Activated CD8-positive, alpha-beta T cell treated with anti-CD3 and anti-CD28 coated beads for 36 hours (primary cell): ENCODE measurements around the gene RFC1. TPM values are rescaled to one million over a fixed set of nuclear protein-coding genes. Genes with fewer than 3 reads are reported as not detected.

Experiments
- ATAC-seq: fragments of 200-7000 bp; cut with Tn5 transposase; one replicate; pipeline ENCODE4 v1.10.0; 2021; ENCODE audit warnings: mild to moderate bottlenecking, moderate library complexity
- CTCF ChIA-PET: fragments of 350-600 bp; sonication (Branson Sonifier 250); formaldehyde crosslinking; loops from one replicate; lab custom pipeline; 2021; ENCODE audit warnings: antibody characterized with exemption; lab: Charles Lee
- POLR2A ChIA-PET: fragments of 350-600 bp; sonication (Branson Sonifier 250); formaldehyde crosslinking; loops from one replicate; lab custom pipeline; 2021; ENCODE audit warnings: antibody characterized with exemption; lab: Charles Lee
- DNase-seq: peaks from one replicate; pipeline ENCODE4 v3.0.0-alpha.2; 2020
- H3K27ac Mint-ChIP-seq: one replicate; pipeline ENCODE4 v1.8.0; 2021; ENCODE audit warnings: mild to moderate bottlenecking, mixed read lengths
- H3K27me3 Mint-ChIP-seq: one replicate; pipeline ENCODE4 v1.8.0; 2021; ENCODE audit warnings: mixed read lengths
- H3K36me3 Mint-ChIP-seq: one replicate; pipeline ENCODE4 v1.8.0; 2021; ENCODE audit warnings: low read depth, mixed read lengths
- H3K4me1 Mint-ChIP-seq: one replicate; pipeline ENCODE4 v1.8.0; 2021; ENCODE audit warnings: low read depth, mixed read lengths
- H3K4me3 Mint-ChIP-seq: one replicate; pipeline ENCODE4 v1.8.0; 2021; ENCODE audit warnings: mild to moderate bottlenecking, moderate library complexity, mixed read lengths
- H3K9me3 Mint-ChIP-seq: one replicate; pipeline ENCODE4 v1.8.0; 2021; ENCODE audit warnings: mixed read lengths
- CTCF ChIP-seq: fragments of 200-600 bp; IDR thresholded peaks from one replicate; pipeline ENCODE4 v1.8.0; 2022; ENCODE audit warnings: antibody characterized with exemption, mild to moderate bottlenecking
- intact Hi-C: fragments of 100-400 bp; cut with micrococcal nuclease; formaldehyde crosslinking; loops from one replicate; pipeline ENCODE4 v1.10.0; 2022
- total RNA-seq, 2 experiments: library from RNA; stranded (reverse); gene quantifications; one replicate each; pipeline ENCODE4 v1.2.3, GENCODE V29; 2021

The RFC1 gene
- total RNA-seq, 2 experiments from 2014 or later = 108 to 114 TPM

DNA sequence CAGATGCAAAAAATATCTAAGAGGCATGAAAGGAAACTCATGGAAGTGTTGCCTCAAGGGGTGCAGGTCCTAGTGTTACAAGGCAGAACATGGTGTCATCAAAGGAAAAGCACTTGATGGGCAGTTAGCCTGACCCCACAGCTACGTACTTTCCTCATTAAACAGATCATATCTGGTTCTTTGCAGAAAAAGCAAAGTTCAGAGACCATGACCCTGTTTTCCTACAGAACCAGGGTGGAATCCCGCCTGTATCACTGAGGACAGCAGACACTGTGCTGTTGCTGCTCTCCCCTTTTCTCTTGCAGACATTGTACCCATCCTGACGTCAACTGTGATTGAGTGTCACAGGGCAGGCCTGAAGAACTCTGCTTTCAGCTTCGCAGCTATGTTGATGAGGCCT is 91.7 kb downstream of the RFC1 start:
- DNase-seq (no peak), ATAC-seq (no peak)
- no peak overlapping the region for H3K27ac Mint-ChIP-seq
- H3K9me3 Mint-ChIP-seq = no peaks in the 10 kb centered on the region
- no peak for TF ChIP-seq CTCF
- peaks cover 20% of the 10 kb centered on the region for H3K36me3 Mint-ChIP-seq
- no peaks in the 10 kb centered on the region for H3K4me1 Mint-ChIP-seq
- intact Hi-C loops = no loop called here
- no peaks in the 10 kb centered on the region for H3K27me3 Mint-ChIP-seq
- POLR2A ChIA-PET = no interaction called here
- H3K4me3 Mint-ChIP-seq = no peak overlapping the region
- CTCF ChIA-PET = no interaction called here

DNA sequence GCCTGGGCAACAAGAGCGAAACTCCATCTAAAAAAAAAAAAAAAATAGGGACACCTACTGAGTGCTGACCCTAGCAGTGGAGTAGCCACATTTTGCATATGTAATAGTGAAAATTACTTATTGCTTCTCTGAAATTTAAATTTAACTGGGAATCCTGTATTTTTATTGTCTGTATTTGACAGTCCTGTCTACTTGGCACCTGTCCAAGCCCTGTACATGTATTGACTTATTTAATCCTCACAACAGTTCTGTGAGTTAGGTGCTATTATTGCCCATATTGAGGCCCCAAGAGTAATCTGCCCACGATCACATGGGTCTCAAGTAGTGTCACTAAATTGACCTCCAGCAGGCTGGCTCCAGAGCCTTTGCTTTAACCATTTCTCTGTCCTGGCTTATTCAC is 102.3 kb downstream of the RFC1 start:
- CTCF ChIA-PET = no interaction called here

GRCh38 chr4:39259571-39260330 is 106.4 kb downstream of the RFC1 start:
- POLR2A ChIA-PET = no interaction called here
- H3K4me1 Mint-ChIP-seq = no peaks in the 10 kb centered on the region

More for the DNA sequence above, 102.3 kb downstream of the RFC1 start:
- intact Hi-C loops = no loop called here
- DNase-seq (no peak), ATAC-seq (no peak)
- Mint-ChIP-seq H3K4me1 (no peaks in the 10 kb centered on the region), H3K27ac (no peak overlapping the region), H3K36me3 (peaks cover 3% of the 10 kb centered on the region), H3K9me3 (no peaks in the 10 kb centered on the region), H3K4me3 (no peak overlapping the region), H3K27me3 (no peaks in the 10 kb centered on the region)
- POLR2A ChIA-PET = no interaction called here
- TF ChIP-seq CTCF = no peak

GRCh38 chr4:39256436-39256835 is 109.7 kb downstream of the RFC1 start:
- ATAC-seq (no peak), DNase-seq (no peak)
- H3K36me3 Mint-ChIP-seq = no peaks in the 10 kb centered on the region
- CTCF ChIA-PET = no interaction called here
- H3K27me3 Mint-ChIP-seq = no peaks in the 10 kb centered on the region
- no peak overlapping the region for H3K4me3 Mint-ChIP-seq
- POLR2A ChIA-PET = interaction anchor here (0.7 kb wide), 1 partner anchor 41 kb away, joined by 3 read pairs; no protein-coding TSS in a partner anchor
- H3K27ac Mint-ChIP-seq = no peak overlapping the region
- TF ChIP-seq CTCF = no peak
- H3K4me1 Mint-ChIP-seq = no peaks in the 10 kb centered on the region
- intact Hi-C loops = no loop called here
- H3K9me3 Mint-ChIP-seq = no peaks in the 10 kb centered on the region

More at GRCh38 chr4:39259571-39260330, 106.4 kb downstream of the RFC1 start:
- Mint-ChIP-seq H3K9me3 (no peaks in the 10 kb centered on the region), H3K36me3 (peaks cover 3% of the 10 kb centered on the region), H3K27ac (no peak overlapping the region), H3K27me3 (no peaks in the 10 kb centered on the region), H3K4me3 (no peak overlapping the region)
- TF ChIP-seq CTCF = no peak
- ATAC-seq (no peak), DNase-seq (no peak)
- CTCF ChIA-PET = no interaction called here
- intact Hi-C loops = no loop called here

- Mint-ChIP-seq H3K36me3 (no peaks in the 10 kb centered on the region), H3K4me1 (no peaks in the 10 kb centered on the region), H3K27ac (no peak overlapping the region), H3K27me3 (no peaks in the 10 kb centered on the region), H3K4me3 (no peak overlapping the region), H3K9me3 (no peaks in the 10 kb centered on the region)
- no peak for TF ChIP-seq CTCF
- ChIA-PET POLR2A (no interaction called here), CTCF (no interaction called here)
- DNase-seq (no peak), ATAC-seq (no peak)
- intact Hi-C loops = no loop called here
Observed at GRCh38 chr4:39255871-39256270, 110.3 kb downstream of the RFC1 start.
